IMR-90 (cell line): ENCODE data around the gene STX1B. TPM values are rescaled to one million over a fixed set of nuclear protein-coding genes. Genes with fewer than 3 reads are reported as not detected.

Experiments used
- CHD1 ChIP-seq: IDR thresholded peaks from 2 replicates; pipeline ENCODE4 v1.6.1; 2012; ENCODE audit warnings: low read depth, low read length, improper control_type of control experiment
- MAFK ChIP-seq: IDR thresholded peaks from 2 replicates; pipeline ENCODE4 v1.6.1; 2012; ENCODE audit warnings: low read depth, low read length, improper control_type of control experiment
- RCOR1 ChIP-seq: IDR thresholded peaks from 2 replicates; pipeline ENCODE4 v1.6.1; 2012; ENCODE audit warnings: mild to moderate bottlenecking, low read length, improper control_type of control experiment; ENCODE audit not compliant: insufficient replicate concordance
- polyA plus RNA-seq, 3 experiments: library from polyadenylated mRNA; depleted of rRNA; stranded (reverse); fragments of >200 nt; gene quantifications; 2 replicates each; pipeline ENCODE4 v1.2.3, GENCODE V29; 2012; ENCODE audit warnings: low replicate concordance in 1 of 3
- total RNA-seq: library from RNA; depleted of rRNA; stranded (reverse); fragments of >200 nt; gene quantifications from 2 replicates; pipeline ENCODE4 v1.2.3, GENCODE V29; 2012

The STX1B gene
- total and polyA plus RNA-seq, 2 of the 4 experiments (the other 2 are of a cell fraction), result 3.9 to 14.9 TPM

- TF ChIP-seq CHD1 (no peak), MAFK (no peak), RCOR1 (no peak)
Observed at GRCh38 chr16:30949650-30950515, 60.6 kb downstream of the STX1B start (continued).
